Trophoblast cell (in vitro differentiated cells and primary cell): ENCODE data around the gene RCL1.

Source experiments
- DNase-seq, 2 donors: peaks; one replicate each; pipeline ENCODE4 v3.0.0-alpha.2; 2016
- H2AFZ ChIP-seq: 2 replicates; pipeline ENCODE4 v1.6.1; 2013; ENCODE audit warnings: low read length, moderate library complexity, mild to moderate bottlenecking; ENCODE audit not compliant: insufficient read depth, poor library complexity
- H2AK5ac ChIP-seq: 2 replicates; pipeline ENCODE4 v1.6.1; 2013; ENCODE audit warnings: mild to moderate bottlenecking, low read length
- H2BK120ac ChIP-seq: 2 replicates; pipeline ENCODE4 v1.6.1; 2013; ENCODE audit warnings: low read length, mild to moderate bottlenecking, moderate library complexity; ENCODE audit not compliant: insufficient read depth, poor library complexity
- H2BK12ac ChIP-seq: 2 replicates; pipeline ENCODE4 v1.6.1; 2013; ENCODE audit warnings: mild to moderate bottlenecking, low read length, moderate library complexity
- H2BK5ac ChIP-seq: 2 replicates; pipeline ENCODE4 v1.6.1; 2013; ENCODE audit warnings: low read length, low read depth, moderate library complexity, mild to moderate bottlenecking; ENCODE audit not compliant: poor library complexity
- H3K14ac ChIP-seq: 2 replicates; pipeline ENCODE4 v1.6.1; 2013; ENCODE audit warnings: mild to moderate bottlenecking, low read length
- H3K18ac ChIP-seq: 2 replicates; pipeline ENCODE4 v1.6.1; 2013; ENCODE audit warnings: mild to moderate bottlenecking, low read length
- H3K23ac ChIP-seq: 2 replicates; pipeline ENCODE4 v1.6.1; 2013; ENCODE audit warnings: low read length
- H3K27ac ChIP-seq: 2 replicates; pipeline ENCODE4 v1.5.1; 2013; ENCODE audit warnings: low read depth, mild to moderate bottlenecking, inconsistent platforms, low read length, moderate library complexity
- H3K27me3 ChIP-seq: 2 replicates; pipeline ENCODE4 v1.6.1; 2013; ENCODE audit warnings: inconsistent platforms, mild to moderate bottlenecking, low read length, moderate library complexity; ENCODE audit not compliant: insufficient read depth
- H3K36me3 ChIP-seq, 2 experiments: 1 replicate in 1 of 2; 2 replicates in 1 of 2; pipeline ENCODE4 v1.6.1; 2013; ENCODE audit warnings: low read length in 2 of 2, mild to moderate bottlenecking in 2 of 2, moderate library complexity in 1 of 2; ENCODE audit not compliant: insufficient read depth in 2 of 2, control insufficient read depth in 1 of 2
- H3K4ac ChIP-seq: 2 replicates; pipeline ENCODE4 v1.6.1; 2013; ENCODE audit warnings: low read depth, mild to moderate bottlenecking, low read length, moderate library complexity
- H3K4me1 ChIP-seq, 2 experiments: 1 replicate in 1 of 2; 2 replicates in 1 of 2; pipeline ENCODE4 v1.6.1; 2013; ENCODE audit warnings: low read length in 2 of 2, mild to moderate bottlenecking in 2 of 2, moderate library complexity in 1 of 2; ENCODE audit not compliant: insufficient read depth in 2 of 2, control insufficient read depth in 1 of 2
- H3K4me2 ChIP-seq: 2 replicates; pipeline ENCODE4 v1.6.1; 2013; ENCODE audit warnings: inconsistent platforms, mild to moderate bottlenecking, low read length, moderate library complexity
- H3K4me3 ChIP-seq: 2 replicates; pipeline ENCODE4 v1.5.1; 2013; ENCODE audit warnings: mild to moderate bottlenecking, low read depth, low read length, inconsistent platforms
- H3K79me1 ChIP-seq: one replicate; pipeline ENCODE4 v1.6.1; 2013; ENCODE audit warnings: low read length
- H3K79me2 ChIP-seq: 2 replicates; pipeline ENCODE4 v1.6.1; 2013; ENCODE audit warnings: low read length, mild to moderate bottlenecking; ENCODE audit not compliant: control insufficient read depth, insufficient read depth, poor library complexity
- H3K9ac ChIP-seq: 2 replicates; pipeline ENCODE4 v1.6.1; 2013; ENCODE audit warnings: mild to moderate bottlenecking, low read length
- H3K9me3 ChIP-seq: 2 replicates; pipeline ENCODE4 v1.6.1; 2013; ENCODE audit warnings: low read depth, mild to moderate bottlenecking, control low read depth, inconsistent platforms, low read length; ENCODE audit not compliant: insufficient read depth
- H4K12ac ChIP-seq: 2 replicates; pipeline ENCODE4 v1.6.1; 2013; ENCODE audit warnings: low read depth, mild to moderate bottlenecking, low read length, moderate library complexity
- H4K8ac ChIP-seq: 2 replicates; pipeline ENCODE4 v1.6.1; 2013; ENCODE audit warnings: low read depth, mild to moderate bottlenecking, low read length, moderate library complexity
- H4K91ac ChIP-seq: one replicate; pipeline ENCODE4 v1.6.1; 2013; ENCODE audit warnings: low read depth, mild to moderate bottlenecking, low read length, moderate library complexity
- whole genome bisulfite sequencing: extraction: QIAGEN DNeasy Blood & Tissue Kit; methylation state at CpG from one replicate; pipeline ENCODE4 v1.1.7; 2013; ENCODE audit warnings: missing lambda C conversion rate; ENCODE audit not compliant: insufficient read length, insufficient coverage; ENCODE audit errors: extremely low coverage; 5-methylcytosine and 5-hydroxymethylcytosine counted together

The RCL1 gene

GRCh38 chr9:4811824-4812223 is 19.1 kb downstream of the RCL1 start:
- H3K23ac ChIP-seq = no peak overlapping the region
- H3K27me3 ChIP-seq = no peaks in the 10 kb centered on the region
- no peak overlapping the region for H2BK120ac ChIP-seq
- no peaks in the 10 kb centered on the region for H3K4me1 ChIP-seq
- no peak overlapping the region for H3K18ac ChIP-seq
- H3K4me3 ChIP-seq = no peak overlapping the region
- no peaks in the 10 kb centered on the region for H3K79me1 ChIP-seq
- no peak overlapping the region for H3K14ac ChIP-seq
- no peak overlapping the region for H3K4ac ChIP-seq
- DNase-seq = no peak
- H3K9me3 ChIP-seq = no peaks in the 10 kb centered on the region
- no peak overlapping the region for H3K4me2 ChIP-seq
- no peak overlapping the region for H2BK5ac ChIP-seq
- no peaks in the 10 kb centered on the region for H3K79me2 ChIP-seq
- H3K36me3 ChIP-seq = no peaks in the 10 kb centered on the region
- no peak overlapping the region for H4K91ac ChIP-seq
- no peak overlapping the region for H2AK5ac ChIP-seq
- no peak overlapping the region for H3K27ac ChIP-seq
- H2BK12ac ChIP-seq = no peak overlapping the region
- H4K8ac ChIP-seq = no peak overlapping the region
- no peak overlapping the region for H3K9ac ChIP-seq
- no peak overlapping the region for H4K12ac ChIP-seq
- H2AFZ ChIP-seq = no peak overlapping the region

- Histone ChIP-seq H3K27me3 (no peaks in the 10 kb centered on the region), H3K79me2 (peaks cover 1% of the 10 kb centered on the region), H3K9me3 (no peaks in the 10 kb centered on the region), H2AFZ (no peak overlapping the region), H3K23ac (no peak overlapping the region), H3K4ac (no peak overlapping the region), H4K8ac (no peak overlapping the region), H4K12ac (no peak overlapping the region), H3K4me3 (no peak overlapping the region), H3K14ac (no peak overlapping the region), H3K79me1 (no peaks in the 10 kb centered on the region), H3K27ac (no peak overlapping the region), H2BK120ac (no peak overlapping the region), H3K9ac (no peak overlapping the region), H3K18ac (no peak overlapping the region), H2AK5ac (no peak overlapping the region), H4K91ac (no peak overlapping the region), H2BK12ac (no peak overlapping the region), H3K36me3 (no peaks in the 10 kb centered on the region), H3K4me1 (no peaks in the 10 kb centered on the region), H3K4me2 (no peak overlapping the region), H2BK5ac (no peak overlapping the region)
- no CpG with 5 or more reads among the region's 2 CpGs for WGBS
- no peak for DNase-seq
Observed at GRCh38 chr9:4812858-4813257, 20.1 kb downstream of the RCL1 start.

GRCh38 chr9:4814913-4815312 is 22.2 kb downstream of the RCL1 start:
- no peak for DNase-seq
- Histone ChIP-seq H4K91ac (no peak overlapping the region), H3K9me3 (no peaks in the 10 kb centered on the region), H3K4ac (no peak overlapping the region), H3K14ac (no peak overlapping the region), H2AFZ (no peak overlapping the region), H4K8ac (no peak overlapping the region), H2AK5ac (no peak overlapping the region), H3K4me2 (no peak overlapping the region), H2BK120ac (no peak overlapping the region), H3K23ac (no peak overlapping the region), H4K12ac (no peak overlapping the region), H3K4me1 (no peaks in the 10 kb centered on the region), H3K27me3 (no peaks in the 10 kb centered on the region), H3K9ac (no peak overlapping the region), H3K36me3 (no peaks in the 10 kb centered on the region), H3K4me3 (no peak overlapping the region), H3K79me2 (peaks cover 1% of the 10 kb centered on the region), H2BK12ac (no peak overlapping the region), H3K18ac (no peak overlapping the region), H3K27ac (no peak overlapping the region), H3K79me1 (no peaks in the 10 kb centered on the region), H2BK5ac (no peak overlapping the region)

- Histone ChIP-seq H3K4me3 (no peak overlapping the region), H3K14ac (no peak overlapping the region), H2BK5ac (no peak overlapping the region), H3K23ac (no peak overlapping the region), H2BK12ac (no peak overlapping the region), H3K9me3 (no peaks in the 10 kb centered on the region), H4K8ac (no peak overlapping the region), H3K18ac (peak overlapping the region; percentile 46), H3K79me1 (no peaks in the 10 kb centered on the region), H4K12ac (no peak overlapping the region), H3K4ac (no peak overlapping the region), H3K4me2 (no peak overlapping the region), H2BK120ac (no peak overlapping the region), H2AK5ac (no peak overlapping the region), H3K9ac (no peak overlapping the region), H3K79me2 (peaks cover 1% of the 10 kb centered on the region), H3K27ac (no peak overlapping the region), H2AFZ (no peak overlapping the region), H3K36me3 (no peaks in the 10 kb centered on the region), H4K91ac (no peak overlapping the region), H3K27me3 (no peaks in the 10 kb centered on the region), H3K4me1 (no peaks in the 10 kb centered on the region)
- WGBS = no CpG with 5 or more reads among the region's 7 CpGs
- no peak for DNase-seq
Observed at GRCh38 chr9:4815381-4815956, 22.7 kb downstream of the RCL1 start.
